GM21529 (cell line): Measurements from ENCODE around the gene B3GNT9.

Experiments
- ATAC-seq: cut with Tn5 transposase; IDR thresholded peaks from one replicate; pipeline ENCODE4 v1.9.1; 2021; ENCODE audit not compliant: unreplicated experiment

B3GNT9 gene, protein sequence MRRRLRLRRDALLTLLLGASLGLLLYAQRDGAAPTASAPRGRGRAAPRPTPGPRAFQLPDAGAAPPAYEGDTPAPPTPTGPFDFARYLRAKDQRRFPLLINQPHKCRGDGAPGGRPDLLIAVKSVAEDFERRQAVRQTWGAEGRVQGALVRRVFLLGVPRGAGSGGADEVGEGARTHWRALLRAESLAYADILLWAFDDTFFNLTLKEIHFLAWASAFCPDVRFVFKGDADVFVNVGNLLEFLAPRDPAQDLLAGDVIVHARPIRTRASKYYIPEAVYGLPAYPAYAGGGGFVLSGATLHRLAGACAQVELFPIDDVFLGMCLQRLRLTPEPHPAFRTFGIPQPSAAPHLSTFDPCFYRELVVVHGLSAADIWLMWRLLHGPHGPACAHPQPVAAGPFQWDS

DNA sequence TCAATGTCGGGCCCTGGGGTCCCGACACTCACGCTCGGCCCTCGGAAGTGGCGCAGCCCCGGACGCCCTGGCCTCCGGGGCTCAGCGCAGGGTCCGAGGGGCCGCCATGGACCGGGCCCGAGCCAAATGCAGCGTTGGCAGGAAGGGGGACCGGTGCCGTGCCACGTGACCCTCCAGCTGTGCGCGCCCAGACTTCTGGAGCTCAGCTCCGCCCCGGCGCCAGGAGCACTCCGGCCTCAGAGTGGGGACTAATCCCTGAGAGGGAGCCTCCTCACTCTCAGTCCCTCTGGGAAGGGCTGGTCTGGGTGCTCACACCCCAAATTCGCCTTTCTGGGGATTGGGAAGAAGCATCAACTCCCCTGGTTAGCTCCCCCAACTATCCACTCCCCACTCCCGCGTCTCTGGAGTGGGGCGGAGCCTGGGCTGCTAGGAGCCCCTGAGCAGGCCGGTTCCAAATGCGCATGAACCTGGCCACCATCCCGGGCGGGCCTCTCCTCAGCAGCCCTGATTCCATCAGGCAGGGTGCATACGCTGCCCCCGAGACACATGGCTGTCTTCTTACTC, at the start of gene B3GNT9:
TSS of gene B3GNT9 (minus strand) at position 166 of the 564 bp plus-strand sequence. CDS start 513 bp downstream, outside the sequence.
- ATAC-seq, result peak; percentile 63

DNA sequence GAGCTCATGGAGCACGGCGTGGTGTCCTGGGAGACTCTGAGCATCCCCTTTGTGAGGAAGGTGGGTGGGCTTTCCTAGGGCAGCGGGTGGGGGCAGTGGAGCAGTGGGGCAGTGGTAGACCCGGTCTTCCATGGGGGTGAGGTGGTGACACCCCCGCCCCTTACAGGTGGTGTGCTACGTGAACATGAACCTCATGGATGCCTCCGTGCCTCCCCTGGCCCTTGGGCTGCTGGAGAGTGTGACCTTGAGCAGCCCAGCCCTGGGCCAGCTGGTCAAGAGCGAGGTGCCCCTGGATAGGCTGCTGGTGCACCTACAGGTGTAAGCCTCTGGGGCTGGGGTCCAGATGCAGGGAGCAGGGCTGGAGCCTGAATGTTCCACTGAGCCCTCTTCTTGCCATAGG, 49.7 kb upstream of the B3GNT9 start:
- no peak for ATAC-seq

DNA sequence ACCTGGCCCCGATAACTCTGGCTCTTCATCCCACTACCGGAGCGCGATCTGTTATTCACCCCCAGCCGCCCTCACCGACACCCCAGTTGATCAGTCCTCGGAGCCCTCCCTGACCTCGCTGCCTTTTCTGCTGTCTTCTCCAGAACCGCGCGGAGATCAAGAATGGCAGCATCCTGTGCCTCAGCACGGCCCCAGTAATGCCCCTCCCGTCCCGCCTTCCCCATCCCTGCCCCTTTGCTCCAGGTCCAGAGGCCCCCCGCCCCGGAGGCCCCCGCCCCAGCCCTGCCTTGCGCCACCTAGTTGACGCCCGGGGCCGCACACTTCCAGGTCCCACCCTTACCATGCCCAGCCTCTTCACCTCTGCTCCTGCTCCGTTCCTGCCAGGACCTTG, 49.0 kb upstream of the B3GNT9 start:
- no peak for ATAC-seq

DNA sequence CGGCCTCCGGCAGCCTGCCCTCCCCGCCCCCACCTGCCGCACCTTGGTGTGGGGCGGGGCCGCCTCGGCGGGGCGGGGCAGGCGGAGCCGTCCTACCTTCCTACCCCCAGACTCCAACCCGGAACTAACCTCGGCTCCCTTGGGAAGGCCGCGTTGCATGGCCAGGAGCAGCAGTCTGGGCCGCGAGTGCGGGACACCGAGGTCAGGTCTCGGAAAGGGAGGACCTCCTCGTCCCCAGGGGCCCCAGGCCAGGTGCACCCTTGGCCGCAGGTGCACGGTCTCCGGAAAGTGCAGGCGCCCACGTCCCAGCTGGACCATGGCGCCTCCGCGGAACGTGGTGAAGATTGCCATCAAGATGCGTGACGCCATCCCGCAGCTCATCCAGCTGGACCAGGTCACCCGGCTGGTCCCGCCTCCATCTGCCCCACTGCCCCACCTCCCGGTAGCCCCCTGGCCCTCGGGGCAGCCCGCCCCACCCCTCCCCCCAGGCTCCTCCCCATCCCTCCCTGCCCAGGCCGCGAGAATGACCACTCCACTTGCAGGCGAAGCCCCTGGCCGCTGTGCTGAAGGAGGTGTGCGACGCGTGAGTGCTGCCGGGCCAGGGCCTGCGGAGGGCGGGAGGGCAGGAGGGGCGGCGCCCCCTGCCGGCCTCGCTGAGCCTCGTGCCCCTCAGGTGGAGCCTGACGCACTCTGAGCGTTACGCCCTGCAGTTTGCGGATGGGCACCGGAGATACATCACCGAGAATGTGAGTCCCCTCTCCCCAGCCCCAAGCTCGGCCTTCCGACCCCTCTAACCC, 48.4 kb upstream of the B3GNT9 start, which contains the start of gene ELMO3:
TSS of gene ELMO3 (plus strand) at position 121 of the 797 bp plus-strand sequence. CDS start at position 317, 196 bp downstream.
- ATAC-seq, result no peak

DNA sequence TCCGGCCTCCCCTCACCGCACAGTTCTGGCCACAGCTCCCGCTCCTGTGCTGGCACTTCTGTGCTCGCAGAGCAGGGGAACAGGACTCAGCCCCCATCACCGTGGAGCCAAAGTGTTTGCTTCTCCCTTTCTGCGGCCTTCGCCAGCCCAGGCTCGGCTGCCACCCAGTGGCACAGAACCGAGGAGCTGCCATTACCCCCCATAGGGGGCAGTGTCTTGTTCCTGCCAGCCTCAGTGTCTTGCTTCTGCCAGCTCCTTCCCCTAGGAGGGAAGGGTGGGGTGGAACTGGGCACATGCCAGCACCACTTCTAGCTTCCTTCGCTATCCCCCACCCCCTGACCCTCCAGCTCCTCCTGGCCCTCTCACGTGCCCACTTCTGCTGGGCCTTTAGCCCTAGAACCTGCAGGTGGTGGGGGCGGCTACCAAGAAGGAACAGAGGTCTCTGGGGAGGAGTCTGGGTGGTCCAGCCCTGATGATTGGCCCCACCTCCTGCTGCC, 47.5 kb upstream of the B3GNT9 start:
- no peak for ATAC-seq

DNA sequence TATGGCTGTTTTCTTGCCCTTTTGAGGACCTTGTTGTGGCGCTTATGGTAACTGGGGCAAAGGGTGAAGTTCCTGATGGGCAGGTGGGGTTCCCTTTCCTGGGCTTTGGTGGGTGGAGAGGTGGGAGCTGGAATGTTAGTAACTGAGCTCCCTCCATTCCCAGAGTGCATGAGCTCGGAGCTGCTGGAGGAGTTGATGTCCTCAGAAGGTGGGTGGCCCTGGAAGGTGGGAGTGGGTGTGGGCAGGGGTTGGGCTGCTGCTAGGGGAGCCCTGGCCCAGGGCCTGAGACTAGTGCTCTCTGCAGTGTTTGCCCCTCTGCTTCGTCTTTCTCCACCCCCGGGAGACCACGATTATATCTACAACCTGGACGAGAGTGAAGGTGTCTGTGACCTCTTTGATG, 46.9 kb upstream of the B3GNT9 start:
- no peak for ATAC-seq

GRCh38 chr16:67196881-67197280, 46.1 kb upstream of the B3GNT9 start:
- ATAC-seq, result no peak

GRCh38 chr16:67195676-67196075, 44.9 kb upstream of the B3GNT9 start:
- no peak for ATAC-seq

- ATAC-seq, result no peak
These were observed 43.5 kb upstream of the B3GNT9 start for GRCh38 chr16:67194260-67194659.

DNA sequence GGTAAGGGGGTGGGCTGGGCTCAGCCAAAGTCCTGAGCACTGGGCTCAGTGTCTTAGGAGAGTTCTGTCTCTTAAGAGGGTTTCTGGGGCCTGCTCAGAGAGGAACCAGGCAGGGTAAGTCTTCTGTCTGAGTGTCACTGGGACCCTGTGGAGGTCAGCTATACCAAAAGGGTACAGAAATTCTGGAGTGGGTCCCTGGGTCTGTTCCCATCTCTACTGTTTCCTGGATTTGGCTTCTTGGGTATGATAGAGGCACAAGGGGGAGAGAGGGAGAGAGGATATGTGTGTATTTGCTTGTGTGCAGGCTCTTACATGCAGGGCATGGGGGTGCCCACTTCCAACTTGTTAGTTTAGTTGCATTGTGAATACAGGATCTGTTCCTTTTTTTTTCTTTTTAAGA, 42.7 kb upstream of the B3GNT9 start:
- no peak for ATAC-seq

DNA sequence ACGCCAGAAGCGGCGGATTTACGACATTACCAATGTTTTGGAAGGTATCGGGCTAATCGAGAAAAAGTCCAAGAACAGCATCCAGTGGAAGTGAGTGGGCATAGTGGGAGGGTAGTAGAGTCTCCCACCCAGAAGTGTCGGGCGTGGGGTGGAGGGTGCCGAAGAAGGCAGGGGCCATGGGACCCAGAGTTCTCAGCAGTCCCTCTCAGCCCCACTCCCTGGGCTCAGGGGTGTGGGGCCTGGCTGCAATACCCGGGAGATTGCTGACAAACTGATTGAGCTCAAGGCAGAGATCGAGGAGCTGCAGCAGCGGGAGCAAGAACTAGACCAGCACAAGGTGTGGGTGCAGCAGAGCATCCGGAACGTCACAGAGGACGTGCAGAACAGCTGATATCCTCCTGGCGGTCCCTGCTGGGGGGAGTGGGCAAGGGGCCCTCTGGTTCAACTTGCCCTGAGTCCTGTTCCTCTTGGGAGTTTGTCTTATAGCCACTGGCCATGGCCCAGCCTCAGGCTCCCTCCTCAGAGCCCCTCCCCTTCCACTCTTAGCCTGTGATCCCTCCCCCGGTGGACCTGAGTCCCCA, 42.1 kb upstream of the B3GNT9 start:
- no peak for ATAC-seq

DNA sequence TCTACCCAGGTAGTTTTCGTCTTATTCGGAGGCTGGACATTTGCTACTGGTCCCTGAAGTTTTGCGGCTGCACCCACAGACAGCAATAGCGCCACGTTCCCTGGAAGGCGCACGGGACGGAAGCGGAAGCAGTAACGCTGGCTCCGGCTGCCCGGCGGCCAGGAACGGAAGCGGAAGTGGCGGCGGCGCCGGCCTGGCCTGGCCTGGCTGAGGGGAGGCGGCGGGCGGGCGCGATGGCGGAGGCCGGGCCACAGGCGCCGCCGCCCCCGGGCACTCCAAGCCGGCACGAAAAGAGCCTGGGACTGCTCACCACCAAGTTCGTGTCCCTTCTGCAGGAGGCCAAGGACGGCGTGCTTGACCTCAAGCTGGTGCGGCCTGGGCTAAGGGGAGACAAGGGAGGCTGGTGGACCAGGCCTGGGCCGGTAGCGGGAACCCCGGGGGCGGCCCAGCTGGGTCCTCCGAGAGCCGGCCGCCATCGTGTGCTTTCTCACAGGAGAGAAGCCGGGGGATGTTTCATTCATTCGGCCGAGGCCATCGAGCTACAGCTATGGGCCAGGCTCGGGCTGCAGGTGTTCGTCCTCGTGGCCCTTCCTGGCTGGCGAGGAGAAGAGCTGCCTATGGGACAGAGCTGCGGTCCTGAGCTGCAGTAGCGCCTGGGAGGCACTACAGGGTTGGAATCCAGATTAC, 41.3 kb upstream of the B3GNT9 start, which contains the start of gene E2F4:
TSS of gene E2F4 (plus strand) at position 161 of the 687 bp plus-strand sequence. CDS start at position 234, 73 bp downstream.
- ATAC-seq, result peak; percentile 88

GRCh38 chr16:67191411-67191994, 40.7 kb upstream of the B3GNT9 start:
- ATAC-seq, result no peak

DNA sequence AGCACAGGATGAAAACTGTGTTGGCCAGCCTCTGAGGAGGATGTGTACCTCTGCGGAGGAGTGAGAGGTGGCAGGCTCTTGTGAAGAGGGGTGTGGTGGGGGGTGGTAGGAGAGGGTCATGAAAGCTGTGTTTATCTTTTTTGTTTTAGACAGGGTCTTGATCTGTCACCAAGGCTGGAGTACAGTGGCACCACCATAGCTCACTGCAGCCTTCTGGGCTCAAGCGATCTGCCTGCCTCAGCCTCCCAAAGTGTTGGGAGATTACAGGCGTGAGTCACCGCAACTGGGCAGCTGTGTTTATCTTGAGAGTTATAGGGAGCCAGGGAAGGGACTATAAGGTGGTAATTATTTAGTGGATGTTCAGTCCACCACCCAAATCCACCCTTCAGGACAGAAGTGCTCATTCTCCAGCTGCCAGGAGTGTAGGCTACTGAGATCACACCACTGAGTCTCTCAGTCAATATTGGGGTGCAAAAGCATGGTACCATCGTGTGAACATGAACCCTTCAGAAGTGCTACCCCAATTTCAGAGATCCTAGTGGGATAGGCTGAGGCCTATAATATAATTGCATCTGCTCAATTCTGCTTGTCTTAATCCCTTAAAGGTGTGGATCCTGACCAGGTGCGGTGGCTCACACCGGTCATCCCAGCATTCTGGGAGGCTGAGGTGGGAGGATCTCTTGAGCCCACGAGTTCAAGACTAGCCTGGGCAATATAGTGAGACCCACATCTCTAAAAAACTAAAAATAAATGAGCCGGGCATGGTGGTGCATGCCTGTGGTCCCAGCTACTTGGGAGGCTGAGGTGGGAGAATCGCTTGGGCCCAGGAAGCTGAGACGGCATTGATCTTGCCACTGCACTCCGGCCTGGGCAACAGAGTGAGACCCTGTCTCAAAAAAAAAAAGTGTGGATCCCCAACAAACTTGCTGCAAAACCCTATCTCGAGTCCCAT, 39.9 kb upstream of the B3GNT9 start:
- ATAC-seq, result no peak

GRCh38 chr16:67190041-67190440, 39.2 kb upstream of the B3GNT9 start, which contains the start of gene EXOC3L1:
Gene EXOC3L1, minus strand, starts transcription at chr16:67190136. Its CDS starts 460 bp downstream, at chr16:67189676.
- no peak for ATAC-seq

GRCh38 chr16:67188798-67189197, 38.0 kb upstream of the B3GNT9 start:
- no peak for ATAC-seq

- no peak for ATAC-seq
These were observed 37.5 kb upstream of the B3GNT9 start for GRCh38 chr16:67188323-67188722.

DNA sequence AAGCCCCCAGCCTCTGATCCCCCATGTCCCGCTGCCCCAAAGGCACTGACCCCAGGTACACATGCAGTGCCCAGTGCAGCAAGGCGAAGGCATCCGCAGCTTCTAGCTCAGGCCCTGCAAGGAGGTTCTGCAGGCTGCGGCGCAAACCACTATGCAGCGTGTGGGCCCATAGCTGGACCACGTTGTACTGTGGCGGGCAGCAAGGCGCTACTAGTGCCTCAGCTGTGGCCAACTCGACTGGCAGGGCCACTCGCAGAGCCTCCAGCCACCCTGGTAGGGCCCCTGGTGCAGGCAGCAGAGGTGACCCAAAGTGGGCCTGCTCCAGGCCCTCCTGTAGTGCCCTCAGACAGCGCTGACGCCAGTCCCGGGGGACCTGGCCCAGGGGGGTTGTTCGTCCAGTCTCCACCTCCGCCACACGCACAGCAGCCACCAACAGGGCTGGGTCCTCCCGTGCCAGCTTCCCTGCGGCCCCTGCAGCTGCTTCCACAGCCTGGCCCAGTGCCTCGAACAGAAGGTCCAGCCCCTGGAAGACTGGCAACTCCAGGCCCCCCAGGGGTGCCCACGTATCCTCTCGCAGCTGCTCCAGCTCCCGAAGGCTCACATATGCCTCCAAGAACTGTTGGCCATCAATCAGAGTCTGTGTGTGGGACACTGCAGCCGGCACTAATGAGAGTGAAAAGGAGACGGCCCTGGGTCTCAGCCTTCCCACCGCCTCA, 36.5 kb upstream of the B3GNT9 start:
- ATAC-seq, result no peak
